ENCODE results near the gene SMIM45.

Gene SMIM45

DNA sequence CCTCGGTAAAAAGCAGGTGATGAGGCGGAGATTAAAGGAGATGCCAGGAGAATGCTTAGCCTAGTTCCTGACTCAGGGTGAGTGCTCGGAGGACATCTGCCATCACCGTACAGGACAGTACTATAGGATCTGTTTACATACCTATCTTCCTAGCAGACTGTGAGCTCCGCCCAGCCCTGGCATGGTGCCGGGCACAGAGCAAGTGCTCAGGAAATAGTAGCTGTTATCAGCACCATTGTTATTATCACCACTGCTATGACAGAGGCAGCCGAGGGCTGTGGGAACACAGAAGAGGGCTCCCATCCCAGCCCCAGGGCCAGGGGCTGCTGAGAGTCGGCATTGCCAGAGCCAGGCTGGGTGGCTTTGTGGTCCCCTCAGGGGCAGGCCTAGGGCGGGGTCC lies 16.7 kb downstream of the SMIM45 start:
- TF ChIP-seq CTCF (IDR thresholded peaks at IDR 0.05; ENCODE audit: extremely low read depth, insufficient read depth, missing control alignments), result no peak
- DNase-seq (ENCODE audit: low spot score), result no peak
- in situ Hi-C loops (cut with MboI; ENCODE audit: low pct_unique_long_range_greater_than_20kb, low sequenced_read_pairs, unreplicated experiment), result loop anchor here (25.0 kb wide), 1 partner anchor 469 kb away; the partner anchor contains the start of gene NFAM1

GRCh38 chr22:41969110-41969646 lies 17.2 kb downstream of the SMIM45 start, which contains the start of gene SEPTIN3:
TSS of gene SEPTIN3 (plus strand) at chr22:41969443. CDS start at chr22:41971493, 2,050 bp downstream.
- in situ Hi-C loops (cut with MboI; ENCODE audit: low pct_unique_long_range_greater_than_20kb, low sequenced_read_pairs, unreplicated experiment), result loop anchor here (25.0 kb wide), 1 partner anchor 468 kb away; the partner anchor contains the start of gene NFAM1
- no peak for TF ChIP-seq CTCF (IDR thresholded peaks at IDR 0.05; ENCODE audit: extremely low read depth, insufficient read depth, missing control alignments)
- no peak for DNase-seq (ENCODE audit: low spot score)

DNA sequence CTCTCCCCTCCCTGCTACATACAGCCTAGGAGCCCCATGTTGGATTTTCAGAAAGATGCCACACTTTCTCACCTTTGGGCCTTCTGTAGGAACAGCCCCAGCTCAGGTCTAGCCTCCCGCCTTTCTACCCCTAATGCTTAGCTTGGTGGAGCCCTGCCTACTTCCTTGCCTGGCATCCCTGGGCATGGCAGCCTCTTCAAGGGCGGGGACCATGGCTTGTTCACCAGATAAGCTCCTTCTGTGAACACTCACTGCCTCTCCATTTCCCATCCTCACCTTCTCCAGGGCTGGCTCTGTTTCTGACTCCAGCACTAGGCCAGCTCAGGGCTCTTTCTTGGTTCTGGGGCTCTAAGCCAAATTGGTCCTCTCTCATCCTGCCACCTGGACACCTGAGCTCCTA lies 18.7 kb downstream of the SMIM45 start:
- in situ Hi-C loops (cut with MboI; ENCODE audit: low pct_unique_long_range_greater_than_20kb, low sequenced_read_pairs, unreplicated experiment), result loop anchor here (25.0 kb wide), 1 partner anchor 467 kb away; the partner anchor contains the start of gene NFAM1
- no peak for TF ChIP-seq CTCF (IDR thresholded peaks at IDR 0.05; ENCODE audit: extremely low read depth, insufficient read depth, missing control alignments)
- no peak for DNase-seq (ENCODE audit: low spot score)

GRCh38 chr22:41971431-41971830 lies 19.5 kb downstream of the SMIM45 start:
- in situ Hi-C loops (cut with MboI; ENCODE audit: low pct_unique_long_range_greater_than_20kb, low sequenced_read_pairs, unreplicated experiment), result loop anchor here (25.0 kb wide), 1 partner anchor 466 kb away; the partner anchor contains the start of gene NFAM1
- TF ChIP-seq CTCF (IDR thresholded peaks at IDR 0.05; ENCODE audit: extremely low read depth, insufficient read depth, missing control alignments), result no peak
- DNase-seq (ENCODE audit: low spot score), result no peak

DNA sequence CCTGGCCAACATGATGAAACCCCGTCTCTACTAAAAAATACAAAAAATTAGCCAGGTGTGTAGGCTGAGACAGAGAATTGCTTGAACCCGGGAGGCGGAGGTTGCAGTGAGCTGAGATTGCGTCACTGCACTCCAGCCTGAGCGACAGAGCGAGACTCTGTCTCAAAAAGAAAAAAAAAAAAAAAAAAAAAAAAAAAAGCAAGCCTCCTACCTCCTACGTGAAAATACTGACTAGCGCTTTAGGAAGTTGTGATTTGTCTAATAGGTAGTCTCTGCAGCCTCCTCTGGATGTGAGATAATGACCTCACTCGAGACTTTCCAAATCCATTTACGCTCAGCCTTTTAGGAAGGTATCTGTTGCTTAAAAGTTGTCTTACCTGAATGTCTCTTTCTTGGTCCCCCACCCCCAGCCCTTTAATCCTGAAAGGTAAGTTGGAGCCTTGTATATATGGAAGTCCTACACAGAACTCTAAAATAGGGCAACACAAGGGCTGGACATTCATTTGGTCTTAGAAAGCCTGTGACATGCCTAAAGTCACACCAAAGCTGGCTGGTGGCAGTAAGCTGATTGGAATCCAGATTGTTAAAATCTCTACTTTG lies 22.8 kb downstream of the SMIM45 start:
- DNase-seq (ENCODE audit: low spot score), result peak; percentile 68
- in situ Hi-C loops (cut with MboI; ENCODE audit: low pct_unique_long_range_greater_than_20kb, low sequenced_read_pairs, unreplicated experiment), result loop anchor here (25.0 kb wide), 1 partner anchor 463 kb away; the partner anchor contains the start of gene NFAM1

More for the DNA sequence above, 22.8 kb downstream of the SMIM45 start:
- TF ChIP-seq CTCF (IDR thresholded peaks at IDR 0.05; ENCODE audit: extremely low read depth, insufficient read depth, missing control alignments), result no peak

Data from GM13977 (cell line).